ENCODE results near the gene EFCAB8.

GRCh38 chr20:32823737-32824588, 34.8 kb upstream of the EFCAB8 start:
- TF ChIP-seq CSDC2 (CRISPR knock-in tag; IDR thresholded peaks at IDR 0.05) (no peak), PATZ1 (CRISPR knock-in tag; IDR thresholded peaks at IDR 0.05; ENCODE audit: borderline replicate concordance) (no peak), RARB (CRISPR knock-in tag; IDR thresholded peaks at IDR 0.05) (no peak), ZFP3 (CRISPR knock-in tag; IDR thresholded peaks at IDR 0.05) (no peak), TOX (CRISPR knock-in tag; IDR thresholded peaks at IDR 0.05; ENCODE audit: borderline replicate concordance) (no peak), ZC3H10 (CRISPR knock-in tag; IDR thresholded peaks at IDR 0.05) (no peak), CREB5 (CRISPR knock-in tag; IDR thresholded peaks at IDR 0.05; ENCODE audit: low read depth) (no peak)

Data from SK-N-SH treated with all-trans-retinoic acid at 6 μM for 48 hours (cell line).